ENCODE measurements around the gene BTRC. TPM values are rescaled to one million over a fixed set of nuclear protein-coding genes. Genes with fewer than 3 reads are reported as not detected.

Gene BTRC
- total RNA-seq, 1 donor: 12.6 TPM

GRCh38 chr10:101482568-101482967, 128.6 kb downstream of the BTRC start:
- no peak overlapping the region for H3K4me3 ChIP-seq (ENCODE audit: low read depth, low read length)
- no peak for DNase-seq (ENCODE audit: low read depth)
- TF ChIP-seq CTCF (IDR thresholded peaks at IDR 0.05; ENCODE audit: insufficient read depth, low read length): no peak

GRCh38 chr10:101484175-101484745, 130.3 kb downstream of the BTRC start:
- no peak overlapping the region for H3K4me3 ChIP-seq (ENCODE audit: low read depth, low read length)
- no peak for TF ChIP-seq CTCF (IDR thresholded peaks at IDR 0.05; ENCODE audit: insufficient read depth, low read length)
- no peak for DNase-seq (ENCODE audit: low read depth)

GRCh38 chr10:101485207-101485606, 131.2 kb downstream of the BTRC start:
- no peak overlapping the region for H3K4me3 ChIP-seq (ENCODE audit: low read depth, low read length)
- no peak for TF ChIP-seq CTCF (IDR thresholded peaks at IDR 0.05; ENCODE audit: insufficient read depth, low read length)
- DNase-seq (ENCODE audit: low read depth): no peak

- TF ChIP-seq CTCF (IDR thresholded peaks at IDR 0.05; ENCODE audit: insufficient read depth, low read length): no peak
- peak; percentile 22 for DNase-seq (ENCODE audit: low read depth)
- H3K4me3 ChIP-seq (ENCODE audit: low read depth, low read length): no peak overlapping the region
Observed at GRCh38 chr10:101485681-101486554, 132.0 kb downstream of the BTRC start.

- no peak overlapping the region for H3K4me3 ChIP-seq (ENCODE audit: low read depth, low read length)
- DNase-seq (ENCODE audit: low read depth): no peak
- no peak for TF ChIP-seq CTCF (IDR thresholded peaks at IDR 0.05; ENCODE audit: insufficient read depth, low read length)
Observed at GRCh38 chr10:101487399-101487798, 133.4 kb downstream of the BTRC start.

- TF ChIP-seq CTCF (IDR thresholded peaks at IDR 0.05; ENCODE audit: insufficient read depth, low read length): no peak
- no peak overlapping the region for H3K4me3 ChIP-seq (ENCODE audit: low read depth, low read length)
- DNase-seq (ENCODE audit: low read depth): no peak
Observed at GRCh38 chr10:101489355-101489754, 135.4 kb downstream of the BTRC start.
